GM19452 (cell line): ENCODE results near the gene TBX20.
"Not testable (repeated sequence)": the region's sequence is repeated elsewhere in the genome, so short reads cannot be mapped to it uniquely, and the experiment has no call there.

ENCODE experiments used
- ATAC-seq: cut with Tn5 transposase; IDR thresholded peaks from one replicate; pipeline ENCODE4 v1.9.1; 2021; ENCODE audit not compliant: unreplicated experiment

The TBX20 gene

DNA sequence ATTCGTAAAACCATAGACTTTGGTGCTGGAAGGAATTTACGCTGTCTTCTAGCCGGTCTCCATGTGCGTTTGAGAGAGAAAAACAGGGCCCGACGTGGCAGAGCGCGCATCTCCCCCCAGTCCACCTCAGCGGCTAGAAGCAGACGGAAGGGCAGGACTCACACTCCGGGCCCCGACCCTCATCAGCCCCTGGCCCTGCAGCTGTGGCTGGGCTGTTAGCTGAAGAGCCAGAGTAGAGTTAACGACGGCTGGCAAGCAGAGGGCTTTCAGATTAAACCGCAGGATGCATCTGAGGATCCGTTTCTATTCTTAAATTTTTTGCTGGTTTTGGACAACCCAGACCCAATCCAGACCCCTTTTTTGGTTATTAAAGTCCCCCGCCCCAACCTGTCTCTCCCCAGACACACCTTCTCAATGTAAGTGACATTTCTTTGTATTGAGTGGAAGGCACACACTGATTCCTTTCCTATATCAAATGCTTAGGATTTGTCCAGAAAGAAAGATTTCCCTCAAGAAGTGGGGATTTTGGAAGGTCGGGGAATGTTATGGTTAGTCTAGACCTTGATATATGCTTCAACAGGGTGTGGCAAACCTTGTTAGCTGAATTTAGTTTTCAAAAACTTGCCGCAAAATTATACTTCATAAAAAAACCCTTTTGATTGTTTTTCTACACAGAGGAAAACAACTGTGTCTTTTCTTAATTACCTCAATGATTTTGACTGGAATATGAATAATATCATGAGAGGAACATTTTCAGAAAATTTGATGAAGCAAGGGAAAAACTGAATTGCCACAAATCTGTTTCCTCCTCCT is 1.7 kb upstream of the TBX20 start:
- ATAC-seq: no peak

DNA sequence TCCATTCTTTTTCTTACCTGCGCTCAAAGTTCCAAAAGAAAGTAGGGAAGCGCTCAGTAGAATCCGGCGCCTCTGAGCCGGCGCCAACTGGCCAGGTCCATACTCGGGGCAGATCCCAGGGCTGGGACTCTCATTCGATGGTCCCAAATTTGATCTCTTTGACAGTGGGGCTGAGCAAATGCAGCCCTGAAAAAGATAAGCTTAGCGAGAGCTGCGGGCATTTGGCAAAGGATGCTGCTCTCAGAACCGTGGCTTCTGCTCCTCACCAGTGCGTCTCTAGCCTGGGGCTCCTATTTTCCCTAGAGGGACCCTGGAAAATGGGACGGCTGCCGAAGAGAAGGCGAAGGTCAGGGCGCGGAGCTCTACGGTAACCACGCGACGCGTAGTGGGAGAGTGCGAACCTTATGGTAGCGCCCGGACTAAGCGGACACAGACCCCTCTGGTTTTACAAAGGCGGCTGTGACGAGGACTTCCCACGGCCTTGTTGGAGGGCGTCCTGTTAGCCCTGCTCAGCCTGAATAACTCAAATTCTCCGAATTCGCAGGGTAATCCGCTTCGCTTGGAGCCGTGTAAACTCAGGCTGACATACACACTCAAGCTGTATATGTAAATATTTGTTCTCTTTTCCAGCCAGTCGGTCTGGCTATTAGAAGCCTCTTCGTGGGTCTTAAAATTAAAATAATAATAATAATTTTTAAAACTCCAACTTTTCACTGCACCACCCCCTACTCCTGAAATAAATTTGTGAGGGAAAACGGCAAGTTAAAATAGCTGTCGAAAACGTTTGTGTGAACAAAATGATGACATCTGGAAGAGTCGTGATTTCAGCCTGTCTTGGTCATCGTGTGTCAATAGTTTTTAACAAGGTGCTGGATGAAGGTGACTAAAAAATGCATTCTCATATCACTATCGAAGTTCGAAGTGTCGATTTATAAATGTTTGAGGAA is 869 bp upstream of the TBX20 start:
- no peak for ATAC-seq

DNA sequence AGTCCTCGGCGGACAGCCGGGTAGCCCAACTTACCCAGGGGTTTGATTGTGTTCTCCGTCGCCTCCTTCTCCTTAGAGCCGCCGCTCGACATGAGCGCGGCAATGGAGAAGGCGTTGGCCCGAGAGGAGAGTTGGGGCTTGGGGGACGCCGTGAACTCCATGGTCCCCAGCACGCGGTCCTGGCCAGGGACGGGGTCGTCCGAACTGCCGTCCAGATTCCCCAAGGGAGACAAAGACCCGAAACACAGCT is 515 bp downstream of the TBX20 start:
- ATAC-seq: no peak

DNA sequence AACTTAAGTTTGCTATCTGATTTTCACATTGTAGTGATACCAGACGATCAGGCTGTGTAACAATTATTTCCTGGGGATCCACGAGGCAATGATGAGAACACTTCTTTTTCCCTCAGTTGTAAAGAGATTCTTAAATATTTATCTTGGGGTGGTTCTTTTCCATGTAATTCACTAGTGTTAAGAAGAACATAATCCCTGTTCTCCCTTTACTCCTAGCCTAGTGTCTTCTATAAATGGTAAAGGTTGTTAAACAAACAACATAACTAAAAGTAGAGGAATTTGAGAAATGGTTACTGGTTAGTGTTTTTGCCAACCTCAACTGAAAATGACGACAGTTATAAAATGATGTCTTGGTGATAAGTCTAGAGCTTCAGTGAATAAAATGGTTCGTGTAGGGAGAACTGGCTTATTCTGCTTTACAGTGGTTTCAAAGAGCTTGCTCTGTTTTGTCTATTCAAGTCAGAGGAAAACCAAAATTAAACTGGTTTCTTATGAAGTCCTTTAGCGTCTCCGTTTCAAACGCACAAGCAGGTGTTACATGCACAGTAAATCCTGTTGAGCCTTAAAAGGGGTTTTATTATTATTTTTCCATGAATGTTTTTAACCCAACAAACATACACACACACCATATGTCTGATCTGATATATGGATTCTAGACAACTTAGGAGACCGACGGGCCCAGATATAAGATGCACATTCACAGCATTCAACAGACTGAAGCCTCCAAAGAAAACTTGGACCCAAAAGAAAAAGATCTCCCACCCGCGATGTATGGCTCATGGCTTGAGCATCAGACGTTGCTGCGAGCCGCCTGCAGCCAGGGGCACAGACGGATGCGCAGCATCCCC is 1.1 kb downstream of the TBX20 start:
- no peak for ATAC-seq

- ATAC-seq: no peak
Observed at GRCh38 chr7:35251606-35252310, 2.1 kb downstream of the TBX20 start.

GRCh38 chr7:35250941-35251340 is 3.0 kb downstream of the TBX20 start:
- ATAC-seq: no peak

GRCh38 chr7:35250452-35250851 is 3.4 kb downstream of the TBX20 start:
- no peak for ATAC-seq

GRCh38 chr7:35249537-35249907 is 4.4 kb downstream of the TBX20 start:
- no peak for ATAC-seq

DNA sequence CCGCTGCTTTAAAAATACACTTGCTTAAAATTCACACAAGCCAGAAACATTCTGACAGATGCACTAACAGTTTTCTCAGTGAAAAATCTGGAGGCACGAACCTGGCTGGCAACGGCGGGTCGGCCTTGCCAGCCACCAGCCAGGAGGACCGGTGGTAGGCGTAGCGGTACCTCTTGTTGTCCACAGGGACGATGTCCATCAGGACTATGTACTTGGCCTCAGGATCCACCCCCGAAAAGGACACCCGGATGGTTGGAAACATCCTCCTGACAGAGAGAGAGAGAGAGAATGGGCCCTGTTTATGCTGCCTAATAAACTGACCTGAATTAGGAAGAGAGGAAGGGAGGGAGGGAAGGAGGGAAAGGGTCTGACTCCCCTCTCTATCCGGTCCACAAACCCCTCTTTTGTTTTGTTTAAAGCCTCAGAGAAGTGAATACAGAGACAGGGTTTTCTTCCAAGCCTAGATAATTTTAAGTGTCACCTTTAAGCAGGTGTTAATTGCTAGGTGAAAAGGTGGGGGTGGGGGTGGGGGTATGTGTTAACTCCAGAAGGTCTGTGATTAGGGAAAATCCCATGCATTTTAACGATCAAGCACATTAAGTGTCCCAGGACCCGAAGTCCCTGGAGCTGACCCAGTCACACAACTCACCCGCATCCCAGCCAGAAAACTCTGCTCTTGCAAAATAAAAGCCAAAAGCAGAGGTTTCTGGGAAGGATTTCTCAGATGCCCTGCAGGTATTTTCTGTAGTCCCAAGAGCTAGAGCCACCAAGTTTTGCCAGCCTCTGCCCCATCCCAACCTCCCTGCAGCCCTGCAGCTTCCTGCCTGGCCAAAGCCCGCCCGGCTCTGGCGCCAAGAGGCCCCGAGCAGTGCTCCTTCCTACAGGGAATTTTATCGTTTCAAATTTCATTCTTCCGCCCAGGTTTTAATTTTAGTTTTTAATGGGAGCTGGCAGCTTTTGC is 5.0 kb downstream of the TBX20 start:
- ATAC-seq: no peak

- no peak for ATAC-seq
Observed at GRCh38 chr7:35246819-35247218, 7.1 kb downstream of the TBX20 start.

- no peak for ATAC-seq
Observed at GRCh38 chr7:35241884-35242283, 12.0 kb downstream of the TBX20 start.

DNA sequence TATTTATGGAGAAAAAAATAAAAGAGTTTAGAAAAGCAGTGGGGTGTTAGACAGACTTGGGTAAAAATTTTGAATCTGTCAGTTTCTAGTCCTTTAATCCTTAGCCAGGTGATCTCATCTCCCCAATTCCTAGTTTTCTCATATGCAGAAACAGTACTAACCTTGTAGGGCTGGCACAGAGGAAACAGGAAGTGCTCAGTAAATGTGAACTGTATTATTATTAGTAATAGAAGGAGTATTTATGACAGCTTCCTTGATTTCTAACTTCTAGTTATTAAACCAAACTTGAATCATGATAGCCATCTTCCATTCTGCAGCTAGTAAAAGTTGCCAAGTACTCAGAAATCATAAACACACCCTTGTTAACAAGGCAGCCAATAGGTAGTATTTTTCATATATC is 12.5 kb downstream of the TBX20 start:
- no peak for ATAC-seq

DNA sequence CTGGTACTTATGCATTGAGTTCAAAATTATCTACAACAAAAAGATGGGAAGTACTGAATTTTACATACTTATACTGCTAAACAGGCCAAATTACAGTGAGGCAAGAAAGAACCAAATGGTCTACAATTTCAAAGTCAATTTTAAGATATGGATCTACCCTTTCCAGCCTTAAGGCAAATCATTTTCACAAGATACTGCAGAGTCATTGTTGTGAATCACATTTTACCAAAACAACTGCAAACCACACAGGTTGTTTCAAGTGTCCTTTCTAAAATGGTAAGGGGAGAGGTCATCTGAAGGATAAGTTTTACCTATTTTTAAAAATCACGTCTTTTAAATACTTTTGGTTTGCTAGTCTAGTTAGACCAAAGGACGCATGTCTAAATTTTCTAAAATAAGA is 12.9 kb downstream of the TBX20 start:
- not testable (repeated sequence) for ATAC-seq

DNA sequence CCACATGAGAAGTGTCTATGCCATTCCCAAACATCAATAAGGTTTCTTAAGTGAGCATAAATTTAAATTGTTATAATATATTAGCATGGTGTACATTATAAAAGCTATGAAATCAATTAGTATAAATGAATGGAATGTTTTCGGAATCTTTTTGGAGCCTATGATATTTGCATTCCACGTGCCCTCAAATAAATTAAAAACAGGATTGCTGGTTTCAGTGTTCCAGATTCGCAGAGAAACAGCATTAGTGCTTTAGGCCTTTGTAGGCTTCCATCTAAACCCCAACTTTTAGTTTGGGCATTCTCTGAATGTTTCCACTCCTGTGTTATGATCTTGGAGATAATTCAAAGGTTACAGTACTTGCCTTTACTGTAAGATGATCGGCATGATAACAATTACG is 15.4 kb downstream of the TBX20 start:
- not testable (repeated sequence) for ATAC-seq

DNA sequence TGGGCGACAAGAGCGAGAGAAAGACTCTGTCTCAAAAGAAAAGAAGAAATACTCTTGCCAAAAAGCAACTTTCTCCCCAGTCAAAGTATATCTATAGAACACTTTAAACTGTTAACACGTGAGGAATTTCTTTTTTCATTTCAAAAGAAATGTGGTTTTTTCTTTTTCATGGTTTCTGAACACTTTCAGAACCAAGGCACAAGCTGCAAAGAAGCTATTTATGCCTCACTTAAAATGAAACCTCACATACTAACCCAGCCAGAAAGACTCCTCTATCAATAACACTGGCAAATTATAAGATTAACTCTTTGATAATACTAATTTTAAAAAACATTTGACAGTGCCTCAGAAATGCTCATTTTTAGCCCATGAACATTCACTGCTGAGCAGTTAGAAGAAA is 20.9 kb downstream of the TBX20 start:
- ATAC-seq: no peak

GRCh38 chr7:35231221-35231620 is 22.7 kb downstream of the TBX20 start:
- not testable (repeated sequence) for ATAC-seq

- ATAC-seq: not testable (repeated sequence)
Observed at GRCh38 chr7:35229116-35229780, 24.7 kb downstream of the TBX20 start.

GRCh38 chr7:35228496-35229051 is 25.3 kb downstream of the TBX20 start:
- ATAC-seq: peak; percentile 62

DNA sequence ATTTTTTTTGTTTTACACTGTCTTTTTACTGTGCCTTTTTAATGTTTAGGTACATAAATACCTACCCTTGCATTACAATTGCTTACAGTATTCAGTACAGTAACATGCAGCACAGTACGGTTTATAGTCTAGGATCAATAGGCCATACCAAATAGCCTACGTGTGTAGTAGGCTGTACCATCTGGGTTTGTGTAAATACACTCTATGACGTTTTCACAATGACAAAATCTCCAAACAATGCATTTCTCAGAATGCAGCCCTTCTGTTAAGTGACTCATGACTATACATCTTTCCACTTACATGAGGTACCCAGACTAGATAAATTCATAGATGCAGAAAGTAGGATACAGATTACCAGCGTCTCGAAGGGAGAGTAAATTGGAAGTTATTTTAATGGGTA is 26.5 kb downstream of the TBX20 start:
- not testable (repeated sequence) for ATAC-seq
